Astrocyte of the spinal cord (primary cell): ENCODE data around the gene SLC35A4.
"Not testable (repeated sequence)": the region's sequence is repeated elsewhere in the genome, so short reads cannot be mapped to it uniquely, and the experiment has no call there.

ENCODE experiments used
- DNase-seq: peaks from one replicate; pipeline ENCODE4 v3.0.0; 2011; ENCODE audit warnings: low read depth, low spot score
- H3K4me3 ChIP-seq: 2 replicates; pipeline ENCODE4 v1.5.1; 2011; ENCODE audit warnings: low read depth, mild to moderate bottlenecking, low read length, moderate library complexity
- in situ Hi-C: cut with HindIII; loops from 2 replicates; pipeline ENCODE4 v1.10.0; 2017; ENCODE audit warnings: low sequenced_read_pairs
- TF ChIP-seq, protein P1 (sequence below): IDR thresholded peaks from 2 replicates; pipeline ENCODE4 v1.5.1; 2012; ENCODE audit warnings: low read depth, mild to moderate bottlenecking, low read length, inconsistent platforms

The SLC35A4 gene

DNA sequence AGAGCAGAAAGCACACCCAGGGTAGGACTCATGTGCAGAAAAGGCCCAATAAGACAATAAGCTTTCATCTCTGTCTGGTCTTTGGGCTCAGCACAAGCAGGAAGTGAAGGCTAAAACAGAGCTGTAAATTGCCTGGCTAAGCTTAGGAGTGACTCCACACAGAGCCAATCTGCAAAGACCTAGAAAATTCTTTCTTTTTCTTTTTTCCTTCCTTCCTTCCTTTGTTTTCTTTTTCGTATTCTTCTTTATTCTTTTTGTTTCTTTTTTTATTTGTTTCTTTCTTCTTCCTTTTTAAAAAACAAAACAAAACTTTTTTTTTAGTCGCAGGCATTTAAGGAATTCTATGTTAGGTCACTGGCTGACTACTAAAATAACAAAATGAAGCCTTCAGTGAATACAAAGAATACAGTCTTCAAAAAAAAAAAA, 12.2 kb downstream of the SLC35A4 start:
- H3K4me3 ChIP-seq = no peak overlapping the region
- TF ChIP-seq, protein P1, sequence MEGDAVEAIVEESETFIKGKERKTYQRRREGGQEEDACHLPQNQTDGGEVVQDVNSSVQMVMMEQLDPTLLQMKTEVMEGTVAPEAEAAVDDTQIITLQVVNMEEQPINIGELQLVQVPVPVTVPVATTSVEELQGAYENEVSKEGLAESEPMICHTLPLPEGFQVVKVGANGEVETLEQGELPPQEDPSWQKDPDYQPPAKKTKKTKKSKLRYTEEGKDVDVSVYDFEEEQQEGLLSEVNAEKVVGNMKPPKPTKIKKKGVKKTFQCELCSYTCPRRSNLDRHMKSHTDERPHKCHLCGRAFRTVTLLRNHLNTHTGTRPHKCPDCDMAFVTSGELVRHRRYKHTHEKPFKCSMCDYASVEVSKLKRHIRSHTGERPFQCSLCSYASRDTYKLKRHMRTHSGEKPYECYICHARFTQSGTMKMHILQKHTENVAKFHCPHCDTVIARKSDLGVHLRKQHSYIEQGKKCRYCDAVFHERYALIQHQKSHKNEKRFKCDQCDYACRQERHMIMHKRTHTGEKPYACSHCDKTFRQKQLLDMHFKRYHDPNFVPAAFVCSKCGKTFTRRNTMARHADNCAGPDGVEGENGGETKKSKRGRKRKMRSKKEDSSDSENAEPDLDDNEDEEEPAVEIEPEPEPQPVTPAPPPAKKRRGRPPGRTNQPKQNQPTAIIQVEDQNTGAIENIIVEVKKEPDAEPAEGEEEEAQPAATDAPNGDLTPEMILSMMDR = no peak
- no peak for DNase-seq
- in situ Hi-C loops = no loop called here

DNA sequence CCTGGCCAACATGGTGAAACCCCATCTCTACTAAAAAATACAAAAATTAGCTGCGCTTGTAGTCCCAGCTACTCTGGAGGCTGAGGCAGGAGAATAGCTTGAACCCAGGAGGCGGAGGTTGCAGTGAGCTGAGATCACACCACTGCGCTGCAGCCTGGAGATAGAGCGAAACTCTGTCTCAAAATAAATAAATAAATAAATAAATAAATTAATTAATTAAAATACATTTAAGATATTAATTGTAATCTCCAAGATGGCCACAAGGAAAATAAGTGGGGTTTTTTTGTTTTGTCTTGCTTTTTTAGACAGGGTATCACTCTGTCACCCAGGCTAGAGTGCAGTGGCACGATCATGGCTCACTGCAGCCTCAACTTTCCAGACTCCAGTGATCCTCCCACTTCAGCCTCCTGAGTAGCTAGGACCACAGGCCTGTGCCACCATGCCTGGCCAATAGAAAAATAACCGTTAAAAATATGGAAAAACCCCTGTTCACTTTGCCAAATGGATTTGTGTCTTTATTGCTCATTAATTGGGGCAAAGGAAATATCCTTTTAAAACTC, 14.6 kb downstream of the SLC35A4 start:
- DNase-seq, in situ Hi-C loops, H3K4me3 ChIP-seq: not testable (repeated sequence)

DNA sequence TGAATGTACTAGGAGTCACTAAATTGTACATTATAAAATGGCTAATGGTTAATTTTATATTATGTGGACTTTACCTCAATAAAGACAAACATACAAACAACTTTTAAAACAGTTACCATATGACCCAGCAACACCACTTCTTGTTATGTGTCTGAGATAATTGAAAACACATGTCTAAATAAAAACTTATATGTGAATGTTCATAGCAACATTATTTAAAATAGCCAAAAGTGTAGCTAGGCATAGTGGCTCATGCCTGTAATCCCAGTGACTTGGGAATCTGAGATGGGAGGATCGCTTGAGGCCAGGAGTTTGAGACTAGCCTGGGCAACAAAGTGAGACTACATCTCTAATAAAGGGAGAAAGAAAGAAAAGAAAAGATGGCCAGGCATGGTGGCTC, 22.9 kb downstream of the SLC35A4 start:
- no peak overlapping the region for H3K4me3 ChIP-seq
- DNase-seq = no peak
- in situ Hi-C loops = no loop called here
- TF ChIP-seq, protein P1 = no peak

DNA sequence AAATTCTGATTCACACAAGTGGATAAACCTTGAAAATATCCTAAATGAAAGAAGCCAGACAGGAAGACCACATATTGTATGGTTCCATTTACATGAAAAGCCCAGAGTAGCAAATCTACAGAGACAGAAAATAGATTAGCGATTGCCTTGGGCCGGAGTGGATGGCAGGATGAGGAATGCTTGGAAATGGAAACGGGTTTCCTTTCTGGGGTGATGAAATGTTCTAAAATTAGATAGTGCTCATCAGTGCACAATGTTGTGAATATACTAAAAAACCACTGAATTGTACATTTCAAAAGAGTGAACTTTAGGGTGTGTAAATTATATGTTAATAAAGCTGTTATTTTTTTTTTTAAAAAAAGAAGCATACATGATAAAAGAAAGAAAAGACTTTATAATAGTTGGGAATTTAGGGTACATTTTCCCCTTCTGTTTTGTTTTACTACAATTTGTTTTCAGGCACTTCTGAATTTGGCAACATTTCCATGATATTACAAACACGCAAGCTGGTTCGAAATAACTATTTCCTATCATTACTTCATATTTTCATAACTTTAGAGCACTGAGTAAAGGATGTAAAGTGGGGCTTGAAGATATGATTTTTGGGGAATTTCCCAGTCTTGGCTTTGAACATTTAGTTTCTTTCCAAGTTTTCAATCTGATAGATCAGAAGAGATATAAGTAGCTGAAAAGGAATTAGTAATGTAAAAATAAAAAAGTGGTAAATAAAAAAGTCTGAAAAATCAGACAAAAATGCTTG, 23.9 kb downstream of the SLC35A4 start:
- no peak overlapping the region for H3K4me3 ChIP-seq
- DNase-seq = no peak
- in situ Hi-C loops = no loop called here
- TF ChIP-seq, protein P1 = no peak

DNA sequence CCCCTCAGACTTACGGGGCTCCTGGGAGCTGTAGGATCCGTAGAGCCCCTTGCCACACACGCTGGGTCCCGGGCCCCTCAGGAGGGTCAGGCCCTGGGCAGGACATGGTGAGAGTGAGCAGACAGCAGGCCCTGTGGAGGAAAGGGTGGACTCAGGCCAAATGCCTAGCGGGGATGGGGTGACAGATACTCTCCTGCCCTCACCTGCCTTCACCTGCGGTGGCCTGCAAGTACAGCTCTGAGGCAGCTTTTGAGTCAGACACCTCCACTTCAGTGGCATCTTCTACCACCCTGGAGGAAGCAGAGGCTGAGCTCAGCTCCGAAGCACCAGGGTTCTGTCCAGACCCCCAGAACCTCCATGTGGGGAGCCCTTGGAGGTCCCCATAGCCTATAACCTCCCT, 26.2 kb downstream of the SLC35A4 start:
- in situ Hi-C loops = no loop called here
- no peak overlapping the region for H3K4me3 ChIP-seq
- TF ChIP-seq, protein P1 = no peak
- no peak for DNase-seq

DNA sequence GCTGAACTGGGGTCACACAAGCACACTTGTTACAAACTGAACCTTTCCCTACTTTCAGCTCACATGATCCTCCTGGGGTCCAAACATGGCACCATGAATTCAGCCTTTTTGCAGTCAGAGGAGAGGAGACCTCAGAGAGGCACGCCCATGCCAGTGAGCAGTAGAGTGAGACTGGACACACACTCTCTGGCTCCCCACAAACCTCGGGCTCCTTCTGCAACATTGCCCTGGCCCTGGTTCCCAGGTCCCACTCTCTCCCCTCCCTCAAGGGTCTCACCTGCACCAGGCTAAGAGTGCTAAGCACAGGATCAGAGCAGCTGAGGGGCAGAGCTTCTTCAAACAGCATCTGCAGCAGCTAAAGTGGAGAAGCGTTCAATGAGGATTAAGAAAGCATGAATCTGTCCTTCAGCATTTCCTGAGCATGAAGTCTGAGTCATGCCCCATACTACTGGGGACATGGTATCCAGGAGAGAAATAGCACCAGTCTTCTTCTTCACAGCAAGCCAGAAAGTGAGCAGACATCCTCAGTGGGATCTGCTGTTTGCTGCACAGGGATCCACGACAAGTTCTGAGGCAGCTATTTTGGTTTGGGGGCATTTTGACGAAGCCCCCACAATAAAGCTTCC, 27.2 kb downstream of the SLC35A4 start:
- TF ChIP-seq, protein P1 = no peak
- in situ Hi-C loops = no loop called here

DNA sequence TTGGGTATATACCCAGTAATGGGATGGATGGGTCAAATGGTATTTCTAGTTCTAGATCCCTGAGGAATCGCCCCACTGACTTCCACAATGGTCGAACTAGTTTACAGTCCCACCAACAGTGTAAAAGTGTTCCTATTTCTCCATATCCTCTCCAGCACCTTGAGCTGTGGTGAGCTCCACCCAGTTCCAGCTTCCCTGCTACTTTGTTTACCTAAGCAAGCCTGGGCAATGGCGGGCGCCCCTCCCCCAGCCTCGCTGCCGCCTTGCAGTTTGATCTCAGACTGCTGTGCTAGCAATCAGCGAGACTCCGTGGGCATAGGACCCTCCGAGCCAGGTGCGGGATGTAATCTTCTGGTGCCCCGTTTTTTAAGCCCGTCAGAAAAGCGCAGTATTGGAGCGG, 28.4 kb downstream of the SLC35A4 start:
- H3K4me3 ChIP-seq, in situ Hi-C loops, DNase-seq: not testable (repeated sequence)

More for the DNA sequence above, 27.2 kb downstream of the SLC35A4 start:
- peak; percentile 28 for DNase-seq
- H3K4me3 ChIP-seq = no peak overlapping the region
